Aorta (tissue), 5 donors: ENCODE results near the gene ERI2. TPM values are rescaled to one million over a fixed set of nuclear protein-coding genes. Genes with fewer than 3 reads are reported as not detected.

Experiments used
- ATAC-seq: fragments of 200-7000 bp; cut with Tn5 transposase; one replicate; pipeline ENCODE4 v1.9.1; 2022; ENCODE audit warnings: moderate library complexity; ENCODE audit not compliant: low FRiP score
- DNase-seq, 2 donors: peaks; one replicate each; pipeline ENCODE4 v3.0.0-alpha.2; 2020
- H3K27ac ChIP-seq, 2 donors: one replicate each; pipeline ENCODE4 v1.5.1; 2013; ENCODE audit warnings: low read length in 2 of 2, mild to moderate bottlenecking in 2 of 2, moderate library complexity in 2 of 2, control low read depth in 1 of 2, inconsistent platforms in 1 of 2, low read depth in 1 of 2
- H3K27me3 ChIP-seq, 2 donors: one replicate each; pipeline ENCODE4 v1.6.1; 2013; ENCODE audit warnings: control low read depth in 1 of 2, low read length in 1 of 2, mild to moderate bottlenecking in 1 of 2, moderate library complexity in 1 of 2; ENCODE audit not compliant: insufficient read depth in 2 of 2, control insufficient read depth in 1 of 2
- H3K36me3 ChIP-seq, 2 donors: one replicate each; pipeline ENCODE4 v1.6.1; 2013; ENCODE audit warnings: control low read depth in 1 of 2, low read length in 1 of 2, mild to moderate bottlenecking in 1 of 2; ENCODE audit not compliant: insufficient read depth in 2 of 2, control insufficient read depth in 1 of 2
- H3K4me1 ChIP-seq, 2 donors: one replicate each; pipeline ENCODE4 v1.6.1; 2013; ENCODE audit warnings: low read length in 2 of 2, control low read depth in 1 of 2, mild to moderate bottlenecking in 1 of 2, moderate library complexity in 1 of 2; ENCODE audit not compliant: insufficient read depth in 2 of 2, control insufficient read depth in 1 of 2
- H3K4me3 ChIP-seq, 2 donors: one replicate each; pipeline ENCODE4 v1.5.1; 2013; ENCODE audit warnings: low read length in 2 of 2, control low read depth in 1 of 2, mild to moderate bottlenecking in 1 of 2
- H3K9me3 ChIP-seq: one replicate; pipeline ENCODE4 v1.6.1; 2013; ENCODE audit warnings: mild to moderate bottlenecking, low read length; ENCODE audit not compliant: control insufficient read depth
- WGBS, 2 donors: extraction: QIAGEN DNeasy Blood & Tissue Kit; methylation state at CpG; one replicate each; pipeline ENCODE4 v1.1.7; 2013; 5-methylcytosine and 5-hydroxymethylcytosine counted together
- intact Hi-C, 2 donors: fragments of 100-400 bp; cut with DNase I; formaldehyde crosslinking; loops; one replicate each; pipeline versions ENCODE4 v1.14.2 to v1.15.0; 2022
- polyA plus RNA-seq, 2 donors: library from polyadenylated mRNA; stranded (reverse); fragments of 200-250 nt; gene quantifications; one replicate each; pipeline ENCODE4 v1.2.3, GENCODE V29; 2013
- total RNA-seq, 2 donors: library from RNA; stranded (reverse); fragmentation: NEBNext Ultra II Directional; extraction: Animal tissue kit (Norgen Biotek cat#: 25700); gene quantifications; one replicate each; pipeline ENCODE4 v1.2.1, GENCODE V29; 2021
- donor health status: healthy with polysubstance abuse.
- donor health status: Bipolar disorder and iron deficiency.
- donor health status: DM: no; HTN: no; CAD: no.
- donor health status: DM: no; HTN: no; CAD: no.
- donor health status: DM: yes; HTN: yes; CAD: no.

Gene ERI2
- total and polyA plus RNA-seq, 4 donors: 6.7 to 14.3 (median 13.5) TPM

GRCh38 chr16:20789130-20789529 lies 17.1 kb downstream of the ERI2 start:
- Histone ChIP-seq H3K27me3 (peaks cover 0 to 1% of the 10 kb centered on the region in 2 donors), H3K27ac (no peak overlapping the region), H3K36me3 (no peaks in the 10 kb centered on the region), H3K4me1 (no peaks in the 10 kb centered on the region), H3K9me3 (no peaks in the 10 kb centered on the region), H3K4me3 (no peak overlapping the region)
- no peak for ATAC-seq
- intact Hi-C loops: no loop called here
- no peak for DNase-seq

GRCh38 chr16:20784204-20784603 lies 22.1 kb downstream of the ERI2 start:
- ATAC-seq: no peak
- no peak for DNase-seq
- intact Hi-C loops: no loop called here
- Histone ChIP-seq H3K4me1 (no peaks in the 10 kb centered on the region), H3K36me3 (no peaks in the 10 kb centered on the region), H3K4me3 (no peak overlapping the region), H3K27me3 (peaks cover 0 to 1% of the 10 kb centered on the region in 2 donors), H3K9me3 (no peaks in the 10 kb centered on the region), H3K27ac (no peak overlapping the region)

GRCh38 chr16:20782470-20782869 lies 23.8 kb downstream of the ERI2 start:
- 92 to 94% methylated on average over 2 of the region's 2 CpGs for WGBS, 2 donors
- no peaks in the 10 kb centered on the region for H3K27me3 ChIP-seq
- H3K36me3 ChIP-seq: no peaks in the 10 kb centered on the region
- no peaks in the 10 kb centered on the region for H3K4me1 ChIP-seq
- intact Hi-C loops: no loop called here
- H3K9me3 ChIP-seq: no peaks in the 10 kb centered on the region
- ATAC-seq (no peak), DNase-seq (no peak)
- H3K4me3 ChIP-seq: no peak overlapping the region
- H3K27ac ChIP-seq: no peak overlapping the region

GRCh38 chr16:20781697-20782096 lies 24.6 kb downstream of the ERI2 start:
- Histone ChIP-seq H3K36me3 (no peaks in the 10 kb centered on the region), H3K4me3 (no peak overlapping the region), H3K4me1 (no peaks in the 10 kb centered on the region), H3K9me3 (no peaks in the 10 kb centered on the region), H3K27ac (no peak overlapping the region), H3K27me3 (no peaks in the 10 kb centered on the region)
- DNase-seq (no peak), ATAC-seq (no peak)
- 68 to 74% methylated on average over 1 of the region's 1 CpG for WGBS, 2 donors
- intact Hi-C loops: no loop called here

- Histone ChIP-seq H3K9me3 (no peaks in the 10 kb centered on the region), H3K4me1 (no peaks in the 10 kb centered on the region), H3K27me3 (no peaks in the 10 kb centered on the region), H3K36me3 (no peaks in the 10 kb centered on the region), H3K27ac (no peak overlapping the region), H3K4me3 (no peak overlapping the region)
- DNase-seq (peak in 1 of 2 donors; percentile 59), ATAC-seq (no peak)
- intact Hi-C loops: no loop called here
- 53 to 57% methylated on average over 7 of the region's 7 CpGs for WGBS, 2 donors
Observed at GRCh38 chr16:20774703-20775362, 31.4 kb downstream of the ERI2 start.

GRCh38 chr16:20773679-20774078 lies 32.6 kb downstream of the ERI2 start:
- H3K4me1 ChIP-seq: no peaks in the 10 kb centered on the region
- no peak overlapping the region for H3K4me3 ChIP-seq
- H3K27me3 ChIP-seq: no peaks in the 10 kb centered on the region
- no peak overlapping the region for H3K27ac ChIP-seq
- ATAC-seq (no peak), DNase-seq (no peak)
- 85 to 89% methylated on average over 3 of the region's 3 CpGs for WGBS, 2 donors
- no peaks in the 10 kb centered on the region for H3K36me3 ChIP-seq
- no peaks in the 10 kb centered on the region for H3K9me3 ChIP-seq
- intact Hi-C loops: no loop called here

GRCh38 chr16:20768818-20769217 lies 37.5 kb downstream of the ERI2 start:
- intact Hi-C loops: no loop called here
- Histone ChIP-seq H3K27me3 (no peaks in the 10 kb centered on the region), H3K36me3 (no peaks in the 10 kb centered on the region), H3K27ac (no peak overlapping the region), H3K4me1 (no peaks in the 10 kb centered on the region), H3K4me3 (no peak overlapping the region), H3K9me3 (no peaks in the 10 kb centered on the region)
- no peak for ATAC-seq
- DNase-seq: no peak
- 46 to 90% methylated on average over 1 of the region's 1 CpG for WGBS, 2 donors

GRCh38 chr16:20768121-20768520 lies 38.2 kb downstream of the ERI2 start:
- H3K4me1 ChIP-seq: no peaks in the 10 kb centered on the region
- no peak overlapping the region for H3K4me3 ChIP-seq
- DNase-seq (no peak), ATAC-seq (no peak)
- no peak overlapping the region for H3K27ac ChIP-seq
- H3K36me3 ChIP-seq: no peaks in the 10 kb centered on the region
- intact Hi-C loops: no loop called here
- no peaks in the 10 kb centered on the region for H3K9me3 ChIP-seq
- H3K27me3 ChIP-seq: no peaks in the 10 kb centered on the region
- whole genome bisulfite sequencing, 2 donors: 95 to 98% methylated on average over 1 of the region's 1 CpG

GRCh38 chr16:20767577-20767976 lies 38.7 kb downstream of the ERI2 start:
- no peak for ATAC-seq
- H3K27ac ChIP-seq: no peak overlapping the region
- no peaks in the 10 kb centered on the region for H3K9me3 ChIP-seq
- intact Hi-C loops: no loop called here
- no peaks in the 10 kb centered on the region for H3K27me3 ChIP-seq
- no peak overlapping the region for H3K4me3 ChIP-seq
- no peaks in the 10 kb centered on the region for H3K4me1 ChIP-seq
- no peaks in the 10 kb centered on the region for H3K36me3 ChIP-seq
- DNase-seq: no peak
